HPDE6-E6E7 (cell line): ENCODE results near the gene ADPRS.
A peak's percentile ranks its signal among the peaks of the same experiment; 100 is the strongest.

Experiments
- DNase-seq: peaks from one replicate; pipeline ENCODE4 v3.0.0; 2011; ENCODE audit warnings: missing footprints; ENCODE audit errors: extremely low spot score

The ADPRS gene, protein sequence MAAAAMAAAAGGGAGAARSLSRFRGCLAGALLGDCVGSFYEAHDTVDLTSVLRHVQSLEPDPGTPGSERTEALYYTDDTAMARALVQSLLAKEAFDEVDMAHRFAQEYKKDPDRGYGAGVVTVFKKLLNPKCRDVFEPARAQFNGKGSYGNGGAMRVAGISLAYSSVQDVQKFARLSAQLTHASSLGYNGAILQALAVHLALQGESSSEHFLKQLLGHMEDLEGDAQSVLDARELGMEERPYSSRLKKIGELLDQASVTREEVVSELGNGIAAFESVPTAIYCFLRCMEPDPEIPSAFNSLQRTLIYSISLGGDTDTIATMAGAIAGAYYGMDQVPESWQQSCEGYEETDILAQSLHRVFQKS

GRCh38 chr1:36088577-36089392 lies at the start of gene ADPRS:
TSS of gene ADPRS (plus strand) at chr1:36088892. CDS start at chr1:36088905, 13 bp downstream.
- peak; percentile 81 for DNase-seq

- no peak for DNase-seq
Measured at GRCh38 chr1:36040238-36040637, 48.5 kb upstream of the ADPRS start.

GRCh38 chr1:36051821-36052220 lies 36.9 kb upstream of the ADPRS start:
- DNase-seq, result no peak

DNA sequence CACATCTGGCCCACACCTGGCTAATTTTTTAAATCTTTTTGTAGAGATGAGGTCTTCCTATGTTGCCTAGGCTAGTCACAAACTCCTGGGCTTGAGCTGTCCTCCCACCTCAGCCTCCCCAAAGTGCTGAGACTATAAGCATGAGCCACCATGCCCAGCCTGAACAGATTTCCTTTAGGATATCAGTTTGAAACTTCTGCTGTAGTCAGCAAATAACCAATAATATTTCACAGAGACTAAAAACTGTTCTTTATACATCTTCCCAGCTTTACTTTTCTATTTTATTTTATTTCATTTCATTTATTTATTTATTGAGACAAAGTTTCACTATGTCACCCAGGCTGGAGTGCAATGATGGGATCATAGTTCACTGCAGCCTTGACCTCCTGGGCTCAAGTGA lies 34.7 kb upstream of the ADPRS start:
- DNase-seq, result no peak

DNA sequence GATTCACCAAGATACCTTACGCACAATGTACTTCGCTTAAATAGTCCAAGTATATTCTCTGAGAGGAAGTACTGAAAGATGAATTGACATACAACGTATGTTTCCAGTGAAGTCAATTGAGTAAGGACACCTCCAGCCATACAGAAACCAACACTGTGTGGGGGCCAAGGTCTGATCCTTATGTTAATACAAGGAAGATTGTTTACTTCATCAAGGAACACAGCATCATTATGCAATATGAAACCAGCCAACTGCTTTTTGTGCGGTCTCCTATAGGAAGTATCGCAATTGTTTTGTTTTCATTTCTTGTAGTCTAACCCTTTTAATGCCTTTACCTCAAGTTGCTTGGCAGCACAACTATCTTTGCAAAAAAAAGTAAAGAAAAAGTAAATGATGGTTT lies 33.0 kb upstream of the ADPRS start:
- no peak for DNase-seq

DNA sequence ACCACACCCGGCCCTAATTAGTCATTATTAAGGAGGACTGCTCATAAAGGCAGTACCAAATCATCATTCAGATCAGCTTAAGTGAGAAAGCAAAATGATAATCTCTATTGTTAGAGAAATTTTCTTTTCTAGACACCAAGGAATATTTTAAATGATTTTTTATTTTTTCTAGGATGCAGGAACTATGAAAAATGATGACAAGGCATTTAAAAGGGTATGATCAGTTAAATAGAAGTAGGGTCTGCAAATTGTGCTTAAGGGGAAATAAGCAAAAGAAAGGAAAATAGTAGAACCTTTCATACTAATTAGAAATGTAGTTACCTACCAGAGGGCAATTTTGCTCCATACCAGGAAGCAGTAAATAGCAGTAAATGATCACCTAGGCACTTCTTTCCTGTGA lies 26.4 kb upstream of the ADPRS start:
- no peak for DNase-seq

DNA sequence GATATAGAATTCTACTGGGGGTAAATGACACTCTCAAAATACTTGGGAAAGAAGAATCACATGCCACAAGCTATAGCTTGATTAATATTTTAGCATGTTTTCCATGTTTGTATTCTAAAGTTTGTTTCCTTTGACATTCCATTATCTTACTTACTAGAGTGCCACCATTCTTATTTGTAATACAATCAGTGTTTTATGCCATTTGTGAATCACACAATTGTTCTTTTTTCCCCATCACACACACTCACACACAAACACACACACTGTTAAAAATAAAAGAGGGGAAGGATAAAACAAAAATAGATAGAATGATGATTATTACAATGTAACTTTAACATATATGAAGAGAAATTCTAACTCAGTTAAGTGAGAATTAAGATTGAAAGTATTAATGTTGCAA lies 20.8 kb upstream of the ADPRS start:
- no peak for DNase-seq

DNA sequence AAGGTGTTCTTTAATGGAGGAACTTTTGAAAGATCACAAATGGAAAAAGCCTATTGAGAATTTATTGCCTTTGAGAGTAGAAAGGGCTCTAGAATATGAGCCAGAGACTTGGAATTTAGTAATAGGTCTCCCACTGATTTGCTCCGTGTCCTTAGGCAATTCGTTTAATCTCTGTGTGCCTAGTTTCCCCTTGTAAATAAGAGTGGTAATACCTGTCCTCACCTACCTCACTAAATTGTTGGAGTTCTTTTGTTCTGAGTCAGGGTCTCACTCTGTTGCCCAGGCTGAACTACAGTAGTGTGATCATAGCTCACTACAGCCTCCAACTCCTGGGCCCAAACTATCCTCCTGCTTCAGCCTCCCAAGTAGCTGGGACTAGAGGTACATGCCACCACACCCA lies 19.8 kb upstream of the ADPRS start:
- no peak for DNase-seq

DNA sequence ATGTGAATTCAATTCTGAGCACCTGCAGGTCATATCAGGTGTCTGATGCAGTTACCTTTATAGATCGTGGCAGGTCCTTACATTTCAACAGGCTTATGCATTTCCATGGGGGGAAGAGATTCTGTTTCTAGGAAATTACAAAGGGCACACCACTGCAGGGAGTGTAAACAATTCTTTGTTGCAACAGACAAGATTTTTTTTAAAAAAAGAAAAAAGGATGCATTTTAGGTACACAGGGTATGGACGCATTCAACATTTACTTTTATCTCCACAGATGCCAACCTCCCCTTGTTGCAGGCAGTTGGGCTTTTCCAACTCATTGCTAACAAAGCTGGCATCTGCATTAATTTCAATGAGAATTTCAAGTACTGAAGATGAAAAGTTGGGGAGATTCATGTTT lies 18.3 kb upstream of the ADPRS start:
- DNase-seq, result no peak

DNA sequence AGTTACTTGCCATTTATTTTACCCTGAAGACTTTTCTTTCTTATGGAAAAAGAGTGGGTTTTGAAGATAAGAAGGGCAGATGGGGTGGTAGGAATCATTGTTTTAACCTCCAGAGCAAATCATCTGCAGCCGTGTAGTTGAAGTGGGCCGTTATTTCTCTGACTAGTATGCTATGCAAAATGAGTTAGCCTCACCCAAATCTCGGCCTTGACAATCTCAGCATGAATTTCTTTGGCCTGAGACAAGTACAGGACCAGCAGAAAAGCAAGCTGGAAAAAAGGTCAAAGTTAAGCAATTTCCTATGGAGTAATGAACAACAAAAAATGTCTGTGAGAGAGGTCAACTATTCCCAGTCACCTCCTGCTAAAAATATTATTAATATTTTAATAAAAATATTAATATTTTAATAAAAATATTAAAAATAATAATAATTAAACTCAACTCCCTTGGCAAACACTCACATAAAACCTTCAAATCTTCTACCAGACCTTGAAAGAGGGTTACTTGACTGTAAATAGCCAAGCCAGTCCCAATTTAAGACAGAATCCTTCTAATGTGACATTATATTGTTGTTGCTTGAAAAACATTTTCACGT lies 11.6 kb upstream of the ADPRS start:
- no peak for DNase-seq

GRCh38 chr1:36080236-36080635 lies 8.5 kb upstream of the ADPRS start:
- no peak for DNase-seq

GRCh38 chr1:36080801-36081200 lies 7.9 kb upstream of the ADPRS start:
- no peak for DNase-seq

DNA sequence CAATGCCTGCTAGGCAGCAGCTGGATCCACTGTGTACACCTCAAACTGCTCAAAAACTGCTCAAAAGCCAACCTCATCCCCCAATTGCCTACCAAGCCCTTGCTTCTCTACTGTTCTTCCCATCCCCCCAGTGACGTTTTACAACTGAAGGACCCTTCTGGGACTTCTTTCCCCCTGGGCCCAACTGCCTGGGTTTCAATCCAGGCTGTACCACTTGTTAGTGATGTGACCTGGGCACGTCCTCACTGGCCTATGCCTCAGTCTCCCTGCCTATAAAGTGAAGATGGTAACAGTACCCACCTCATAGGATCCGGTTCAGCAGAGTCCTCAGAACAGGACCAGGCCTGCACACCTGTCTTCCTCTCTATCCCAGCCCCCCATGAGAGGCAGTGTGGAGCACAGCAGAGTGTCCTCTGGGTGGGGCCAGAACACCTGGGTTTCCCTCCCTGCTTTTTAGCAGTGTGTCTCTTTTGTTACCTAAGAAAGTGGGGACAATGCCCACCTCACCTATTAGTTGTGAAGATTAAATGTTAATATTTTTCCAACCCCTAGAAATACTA lies 6.7 kb upstream of the ADPRS start:
- DNase-seq, result no peak

- DNase-seq, result no peak
Measured at GRCh38 chr1:36083219-36083618, 5.5 kb upstream of the ADPRS start.

GRCh38 chr1:36083635-36084496 lies 4.8 kb upstream of the ADPRS start, which contains the start of gene TEKT2:
TSS of gene TEKT2 (plus strand) at chr1:36084094. CDS start at chr1:36084922, 828 bp downstream.
- no peak for DNase-seq

GRCh38 chr1:36084497-36085115 lies 4.1 kb upstream of the ADPRS start:
- no peak for DNase-seq

GRCh38 chr1:36085126-36085525 lies 3.6 kb upstream of the ADPRS start:
- no peak for DNase-seq

- no peak for DNase-seq
Measured at GRCh38 chr1:36085686-36086526, 2.8 kb upstream of the ADPRS start.

- no peak for DNase-seq
Measured at GRCh38 chr1:36086529-36087232, 2.0 kb upstream of the ADPRS start.
